ENCODE measurements around the gene PPFIA2. TPM values are rescaled to one million over a fixed set of nuclear protein-coding genes. Genes with fewer than 3 reads are reported as not detected.
A peak's percentile ranks its signal among the peaks of the same experiment; 100 is the strongest.

The PPFIA2 gene
- polyA plus RNA-seq, 1 of the 3 experiments (the other 2 are of a cell fraction): not detected

DNA sequence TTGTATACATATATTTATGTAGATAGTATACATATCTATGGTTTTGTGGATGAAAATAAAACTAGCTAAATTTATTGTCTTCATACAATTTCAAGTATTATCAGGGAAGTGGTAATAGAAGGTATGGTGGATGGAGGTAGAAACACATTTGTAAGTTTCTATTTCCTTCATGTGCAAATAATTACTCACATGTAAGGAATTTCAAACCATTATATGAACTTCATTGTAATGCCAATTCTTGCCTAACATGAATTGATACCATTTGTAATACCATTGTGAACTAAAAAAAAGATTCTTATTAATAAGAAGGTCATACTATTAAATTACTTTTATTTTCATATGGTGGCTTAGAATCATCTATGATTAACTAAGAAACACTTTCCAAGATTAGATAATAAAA lies 20.1 kb upstream of the PPFIA2 start:
- H3K27ac ChIP-seq (ENCODE audit: low read depth in 2 of 2, low read length in 1 of 2): no peak overlapping the region
- H3K36me3 ChIP-seq (replicated peaks in 1 of 2; ENCODE audit: control insufficient read depth in 1 of 2, insufficient read depth in 2 of 2, low read length in 1 of 2): no peaks in the 10 kb centered on the region
- no peaks in the 10 kb centered on the region for H3F3A ChIP-seq (replicated peaks; ENCODE audit: insufficient read depth)
- no peaks in the 10 kb centered on the region for H3K4me1 ChIP-seq (ENCODE audit: control insufficient read depth in 1 of 2, insufficient read depth in 2 of 2, low read depth in 1 of 2, low read length in 1 of 2)
- H3K27me3 ChIP-seq (ENCODE audit: insufficient read depth): no peaks in the 10 kb centered on the region
- H3K9ac ChIP-seq: no peak overlapping the region
- no peaks in the 10 kb centered on the region for H4K20me1 ChIP-seq (ENCODE audit: insufficient read depth)
- H3K79me2 ChIP-seq (ENCODE audit: insufficient read depth): no peaks in the 10 kb centered on the region
- no peak overlapping the region for H3K4me2 ChIP-seq
- TF ChIP-seq RFX5 (IDR thresholded peaks at IDR 0.05; ENCODE audit: low read length): no peak
- TF ChIP-seq GATA2 (CRISPR knock-in tag; IDR thresholded peaks at IDR 0.05): no peak
- TF ChIP-seq JUND (IDR thresholded peaks at IDR 0.05): no peak
- TF ChIP-seq, protein P1, sequence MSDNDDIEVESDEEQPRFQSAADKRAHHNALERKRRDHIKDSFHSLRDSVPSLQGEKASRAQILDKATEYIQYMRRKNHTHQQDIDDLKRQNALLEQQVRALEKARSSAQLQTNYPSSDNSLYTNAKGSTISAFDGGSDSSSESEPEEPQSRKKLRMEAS (IDR thresholded peaks at IDR 0.05; ENCODE audit: low read depth): no peak
- DNase-seq: no peak
- no peak overlapping the region for H2AFZ ChIP-seq (ENCODE audit: low read depth)
- H3K4me3 ChIP-seq (ENCODE audit: low read depth in 2 of 2, low read length in 1 of 2): no peak overlapping the region
- no peaks in the 10 kb centered on the region; the same call in 1 of the 2 replicates for H3K9me2 ChIP-seq
- POLR2A ChIA-PET: no interaction called here
- CTCF ChIA-PET: interaction anchor here (0.7 kb wide), 1 partner anchor 21 kb away, joined by 3 read pairs; no protein-coding TSS in a partner anchor
- H3K9me3 ChIP-seq: no peaks in the 10 kb centered on the region

DNA sequence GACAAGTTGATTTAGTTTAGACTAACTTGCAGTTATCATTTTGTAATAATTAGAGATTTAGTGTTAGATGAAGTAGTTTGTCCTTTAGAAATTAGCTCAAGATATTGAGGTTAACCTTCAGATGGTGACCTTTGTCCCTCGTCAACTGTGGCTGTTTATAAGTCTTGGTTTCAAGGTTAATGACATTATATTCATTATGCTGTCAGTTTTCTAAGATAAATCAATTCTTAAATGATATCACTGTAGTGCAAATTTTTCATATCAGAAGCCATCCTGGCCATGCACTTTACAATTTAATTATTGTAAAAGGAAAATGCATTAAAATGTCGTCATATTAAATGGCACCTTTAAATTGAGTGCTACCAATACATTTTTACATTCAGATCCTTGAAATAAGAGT lies 19.6 kb upstream of the PPFIA2 start:
- WGBS (ENCODE audit: low lambda C conversion rate): 0% methylated on average over 2 of the region's 2 CpGs
- no peaks in the 10 kb centered on the region for H3F3A ChIP-seq (replicated peaks; ENCODE audit: insufficient read depth)
- TF ChIP-seq TEAD4 (IDR thresholded peaks at IDR 0.05; ENCODE audit: borderline replicate concordance, insufficient read depth) (no peak), EP300 (IDR thresholded peaks at IDR 0.05; ENCODE audit: borderline replicate concordance in 1 of 2, low read depth in 1 of 2, low read length in 1 of 2) (peak in 1 of 2 experiments; percentile 10; a peak in 1 of 4 replicates)

DNA sequence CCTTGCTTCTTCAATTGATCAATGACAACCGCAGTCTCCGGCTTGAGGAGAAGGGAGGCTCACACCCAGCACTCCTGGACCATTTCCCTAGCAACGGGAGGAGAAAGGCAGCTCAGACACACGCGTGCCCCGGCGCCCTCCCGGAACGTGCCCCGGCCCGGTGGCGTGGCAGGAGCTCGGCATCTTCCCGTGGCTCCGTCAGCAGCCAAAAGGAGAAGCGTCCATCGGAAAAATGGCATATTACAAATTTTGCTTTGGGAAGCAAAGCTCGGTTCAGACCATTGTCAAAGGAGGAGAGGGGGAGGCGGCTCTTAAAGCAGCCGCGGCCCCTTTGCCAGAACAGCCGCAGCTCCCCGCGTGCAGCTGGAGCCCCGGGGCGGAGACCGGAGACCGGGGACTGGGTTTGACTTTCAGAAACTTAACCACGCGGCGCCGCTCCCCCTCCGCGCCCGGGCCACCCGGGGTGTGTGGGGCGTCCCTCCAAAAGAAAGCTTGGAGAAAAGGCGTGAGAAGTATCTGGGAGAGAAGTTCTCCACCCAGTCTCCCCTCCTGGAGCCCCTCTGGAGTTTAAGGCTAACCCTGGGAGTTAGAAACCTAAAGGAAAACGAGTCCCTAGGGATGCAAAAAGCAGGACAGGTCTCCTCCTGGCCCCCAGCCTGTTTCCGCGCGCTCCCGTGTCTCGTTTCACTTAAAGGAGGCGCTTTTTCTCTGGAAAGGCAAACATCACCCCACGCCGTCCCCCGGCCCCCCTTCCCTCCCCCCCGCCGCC lies 545 bp downstream of the PPFIA2 start:
- ChIA-PET POLR2A (no interaction called here), CTCF (interaction anchor here (0.7 to 1.3 kb wide), 3 partner anchors 21 to 600 kb away, joined by 3 read pairs; partner anchors contain the start of genes CCDC59 and METTL25)
- TF ChIP-seq, protein P1 (IDR thresholded peaks at IDR 0.05; ENCODE audit: low read depth): no peak
- TF ChIP-seq, protein P2, sequence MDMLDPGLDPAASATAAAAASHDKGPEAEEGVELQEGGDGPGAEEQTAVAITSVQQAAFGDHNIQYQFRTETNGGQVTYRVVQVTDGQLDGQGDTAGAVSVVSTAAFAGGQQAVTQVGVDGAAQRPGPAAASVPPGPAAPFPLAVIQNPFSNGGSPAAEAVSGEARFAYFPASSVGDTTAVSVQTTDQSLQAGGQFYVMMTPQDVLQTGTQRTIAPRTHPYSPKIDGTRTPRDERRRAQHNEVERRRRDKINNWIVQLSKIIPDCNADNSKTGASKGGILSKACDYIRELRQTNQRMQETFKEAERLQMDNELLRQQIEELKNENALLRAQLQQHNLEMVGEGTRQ (IDR thresholded peaks at IDR 0.05; ENCODE audit: borderline replicate concordance, low read depth, low read length): no peak
- TF ChIP-seq TAF1 (IDR thresholded peaks at IDR 0.05; ENCODE audit: borderline replicate concordance, low read depth, low read length): no peak
- peak; percentile 47; the same call in 1 of the 2 replicates for TF ChIP-seq MXI1 (IDR thresholded peaks at IDR 0.05; ENCODE audit: low read depth, low read length)
- TF ChIP-seq GABPA (IDR thresholded peaks at IDR 0.05; ENCODE audit: low read depth): no peak
- TF ChIP-seq NRF1 (IDR thresholded peaks at IDR 0.05; ENCODE audit: low read depth, low read length): no peak
- Histone ChIP-seq H3K9me2 (no peaks in the 10 kb centered on the region), H3K27me3 (ENCODE audit: insufficient read depth) (peaks cover 18% of the 10 kb centered on the region; the same call in 1 of the 2 replicates), H3K79me2 (ENCODE audit: insufficient read depth) (no peaks in the 10 kb centered on the region), H2AFZ (ENCODE audit: low read depth) (peak overlapping the region; percentile 91), H3K27ac (ENCODE audit: low read depth in 2 of 2, low read length in 1 of 2) (no peak overlapping the region), H3K4me2 (peak overlapping the region; percentile 93), H4K20me1 (ENCODE audit: insufficient read depth) (no peaks in the 10 kb centered on the region), H3K9me3 (no peaks in the 10 kb centered on the region), H3K4me3 (ENCODE audit: low read depth in 2 of 2, low read length in 1 of 2) (peak overlapping the region; percentile 48 to 66), H3K4me1 (ENCODE audit: control insufficient read depth in 1 of 2, insufficient read depth in 2 of 2, low read depth in 1 of 2, low read length in 1 of 2) (no peaks in the 10 kb centered on the region; a peak in 2 of 4 replicates), H3K36me3 (replicated peaks in 1 of 2; ENCODE audit: control insufficient read depth in 1 of 2, insufficient read depth in 2 of 2, low read length in 1 of 2) (no peaks in the 10 kb centered on the region), H3K9ac (no peak overlapping the region), H3F3A (replicated peaks; ENCODE audit: insufficient read depth) (no peaks in the 10 kb centered on the region)
- peak; percentile 75 for DNase-seq
- WGBS (ENCODE audit: low lambda C conversion rate): 3% methylated on average over 26 of the region's 50 CpGs

More for the DNA sequence above, 19.6 kb upstream of the PPFIA2 start:
- H3K79me2 ChIP-seq (ENCODE audit: insufficient read depth): no peaks in the 10 kb centered on the region
- ChIA-PET CTCF (no interaction called here), POLR2A (no interaction called here)
- H3K9me3 ChIP-seq: no peaks in the 10 kb centered on the region
- no peak overlapping the region for H3K9ac ChIP-seq
- H3K4me1 ChIP-seq (ENCODE audit: control insufficient read depth in 1 of 2, insufficient read depth in 2 of 2, low read depth in 1 of 2, low read length in 1 of 2): no peaks in the 10 kb centered on the region
- no peak for DNase-seq
- H3K36me3 ChIP-seq (replicated peaks in 1 of 2; ENCODE audit: control insufficient read depth in 1 of 2, insufficient read depth in 2 of 2, low read length in 1 of 2): no peaks in the 10 kb centered on the region
- no peaks in the 10 kb centered on the region for H4K20me1 ChIP-seq (ENCODE audit: insufficient read depth)
- no peak overlapping the region for H3K4me3 ChIP-seq (ENCODE audit: low read depth in 2 of 2, low read length in 1 of 2)
- no peaks in the 10 kb centered on the region; the same call in 1 of the 2 replicates for H3K9me2 ChIP-seq
- no peaks in the 10 kb centered on the region for H3K27me3 ChIP-seq (ENCODE audit: insufficient read depth)
- no peak overlapping the region for H3K4me2 ChIP-seq
- H3K27ac ChIP-seq (ENCODE audit: low read depth in 2 of 2, low read length in 1 of 2): no peak overlapping the region
- H2AFZ ChIP-seq (ENCODE audit: low read depth): no peak overlapping the region
